Mammary epithelial cell (primary cell): Measurements from ENCODE around the gene GRK4.

Source experiments
- EZH2 ChIP-seq: IDR thresholded peaks from 2 replicates; pipeline ENCODE4 v1.6.1; 2012; ENCODE audit warnings: low read length, inconsistent platforms, borderline replicate concordance
- TF ChIP-seq, protein P1 (sequence below), 2 donors: IDR thresholded peaks in 1 of 2; conservative IDR thresholded peaks in 1 of 2; 2 replicates each; pipeline ENCODE4 v1.5.1; 2011 to 2012; ENCODE audit warnings: inconsistent platforms in 2 of 2, low read length in 2 of 2, mild to moderate bottlenecking in 2 of 2, control low read depth in 1 of 2, low read depth in 1 of 2; ENCODE audit not compliant: insufficient read depth in 1 of 2; ENCODE audit errors: extremely low read depth in 1 of 2

DNA sequence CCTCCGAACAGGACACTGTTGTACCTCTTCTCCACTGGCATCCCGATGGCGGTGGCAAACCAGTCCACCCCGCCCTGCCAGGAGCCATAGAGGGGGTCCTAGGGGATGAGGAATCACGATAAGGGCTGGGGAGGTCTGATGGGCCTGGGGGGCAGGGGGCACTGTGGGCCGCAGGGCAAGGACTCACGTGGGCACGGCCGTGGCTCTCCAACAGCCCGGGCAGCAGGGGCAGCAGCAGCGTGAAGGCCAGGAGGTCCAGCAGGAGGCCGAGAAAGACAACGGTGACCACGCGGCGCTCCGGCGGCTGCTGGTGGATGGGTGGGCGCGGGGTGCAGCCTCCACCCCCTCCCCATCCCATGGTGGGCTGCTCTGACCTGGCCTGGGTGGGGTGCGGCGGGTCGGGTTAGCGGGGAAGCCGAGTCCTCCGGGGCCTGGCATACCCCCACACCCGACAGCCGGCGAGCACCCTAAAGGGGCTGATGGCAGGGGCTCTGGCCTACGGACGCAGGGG, 29.8 kb upstream of the GRK4 start:
- TF ChIP-seq, protein P1, sequence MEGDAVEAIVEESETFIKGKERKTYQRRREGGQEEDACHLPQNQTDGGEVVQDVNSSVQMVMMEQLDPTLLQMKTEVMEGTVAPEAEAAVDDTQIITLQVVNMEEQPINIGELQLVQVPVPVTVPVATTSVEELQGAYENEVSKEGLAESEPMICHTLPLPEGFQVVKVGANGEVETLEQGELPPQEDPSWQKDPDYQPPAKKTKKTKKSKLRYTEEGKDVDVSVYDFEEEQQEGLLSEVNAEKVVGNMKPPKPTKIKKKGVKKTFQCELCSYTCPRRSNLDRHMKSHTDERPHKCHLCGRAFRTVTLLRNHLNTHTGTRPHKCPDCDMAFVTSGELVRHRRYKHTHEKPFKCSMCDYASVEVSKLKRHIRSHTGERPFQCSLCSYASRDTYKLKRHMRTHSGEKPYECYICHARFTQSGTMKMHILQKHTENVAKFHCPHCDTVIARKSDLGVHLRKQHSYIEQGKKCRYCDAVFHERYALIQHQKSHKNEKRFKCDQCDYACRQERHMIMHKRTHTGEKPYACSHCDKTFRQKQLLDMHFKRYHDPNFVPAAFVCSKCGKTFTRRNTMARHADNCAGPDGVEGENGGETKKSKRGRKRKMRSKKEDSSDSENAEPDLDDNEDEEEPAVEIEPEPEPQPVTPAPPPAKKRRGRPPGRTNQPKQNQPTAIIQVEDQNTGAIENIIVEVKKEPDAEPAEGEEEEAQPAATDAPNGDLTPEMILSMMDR (conservative IDR thresholded peaks at IDR 0.05 in 1 of 2, IDR thresholded peaks at IDR 0.05 in 1 of 2; ENCODE audit: extremely low read depth in 1 of 2, insufficient read depth in 1 of 2, low read depth in 1 of 2, low read length in 2 of 2): no peak
- no peak for TF ChIP-seq EZH2
